Activated CD8-positive, alpha-beta memory T cell treated with anti-CD3 and anti-CD28 coated beads, Interleukin-2, amount 50 U/mL, for 4 hours (primary cell): ENCODE results near the gene YIF1A.
"Not testable (repeated sequence)": the region's sequence is repeated elsewhere in the genome, so short reads cannot be mapped to it uniquely, and the experiment has no call there.

Experiments
- DNase-seq: peaks from one replicate; pipeline ENCODE4 v3.0.0-alpha.2; 2020

Gene YIF1A

DNA sequence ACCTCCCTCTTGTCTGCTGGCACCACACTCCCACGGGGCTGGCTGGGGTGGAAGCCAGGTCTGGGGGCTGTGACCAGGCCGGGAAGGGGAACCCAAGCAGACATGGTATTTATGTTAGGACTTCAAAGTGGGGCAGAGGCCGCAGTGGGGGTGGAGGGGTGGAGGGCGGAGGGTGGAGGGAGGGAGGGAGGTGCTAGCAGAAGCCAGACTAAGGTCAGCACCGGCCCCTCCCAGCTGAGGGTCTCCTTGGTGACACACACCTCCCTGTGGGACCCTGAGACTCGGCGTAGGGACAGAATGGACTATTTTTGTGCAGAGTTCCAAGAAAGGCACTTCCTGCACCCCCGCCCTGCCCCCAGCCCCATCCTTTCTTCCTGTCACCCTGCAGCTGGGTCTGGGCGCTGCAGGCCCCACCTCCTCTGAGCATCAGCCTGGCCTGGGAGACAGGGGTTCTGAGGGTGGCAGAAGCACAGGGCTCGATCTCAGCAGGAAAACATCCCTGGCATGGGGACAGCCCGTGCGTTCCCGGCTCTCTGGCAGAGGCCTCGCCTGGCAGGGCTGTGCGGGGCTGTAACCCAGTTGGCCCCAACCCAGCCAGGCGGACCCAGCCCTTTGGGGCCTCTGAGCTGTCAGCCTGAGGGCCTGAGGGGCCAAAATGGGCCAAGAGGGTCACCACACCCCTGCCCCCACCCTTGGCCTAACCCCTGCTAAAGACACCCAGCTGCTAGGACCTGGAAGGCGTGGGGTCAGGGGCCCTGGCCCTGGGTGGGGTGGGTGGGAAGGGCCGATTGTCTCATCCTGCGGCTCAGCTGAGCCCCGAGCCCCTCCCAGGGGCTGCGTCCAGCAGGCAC, 37.5 kb upstream of the YIF1A start:
- no peak for DNase-seq

DNA sequence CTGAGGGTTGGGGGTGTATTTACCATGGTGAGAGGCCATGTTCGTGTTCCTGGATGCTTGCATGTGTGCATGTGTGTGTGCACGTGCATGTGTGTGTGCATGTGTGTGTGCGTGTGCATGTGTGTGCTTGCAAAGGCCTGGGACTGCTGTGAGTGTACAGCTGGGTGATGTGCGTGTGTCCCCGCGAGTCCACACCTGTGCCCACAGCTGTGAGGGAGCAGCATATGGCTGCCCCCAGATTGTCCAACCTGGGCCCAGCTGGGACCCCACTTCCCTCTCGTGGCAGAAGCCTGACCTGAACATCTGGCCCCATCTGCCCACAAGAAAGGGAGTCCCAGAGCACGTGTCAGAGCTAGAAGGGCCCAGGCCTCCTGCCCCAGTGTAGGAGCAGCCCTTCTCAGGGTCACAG, 36.3 kb upstream of the YIF1A start:
- no peak for DNase-seq

- DNase-seq, result no peak
These were observed 35.7 kb upstream of the YIF1A start for GRCh38 chr11:66324664-66325063.

DNA sequence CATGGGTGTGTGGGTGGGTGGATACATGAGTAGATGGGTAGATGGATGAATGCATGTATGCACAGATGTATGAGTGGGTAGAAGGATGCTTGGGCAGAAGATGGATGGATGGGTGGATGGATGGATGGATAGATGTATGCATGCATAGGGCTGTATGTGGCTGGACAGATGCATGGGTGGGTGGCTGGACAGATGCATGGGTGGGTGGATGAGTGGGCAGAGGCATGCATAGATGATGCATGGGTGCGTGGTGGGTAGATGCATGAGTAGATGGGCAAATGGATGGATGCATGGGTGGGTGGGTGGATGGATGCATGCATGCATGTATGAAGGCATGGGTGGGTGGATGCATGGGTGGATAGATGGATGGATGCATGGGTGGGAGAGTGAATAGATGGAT, 34.7 kb upstream of the YIF1A start:
- DNase-seq, result no peak

DNA sequence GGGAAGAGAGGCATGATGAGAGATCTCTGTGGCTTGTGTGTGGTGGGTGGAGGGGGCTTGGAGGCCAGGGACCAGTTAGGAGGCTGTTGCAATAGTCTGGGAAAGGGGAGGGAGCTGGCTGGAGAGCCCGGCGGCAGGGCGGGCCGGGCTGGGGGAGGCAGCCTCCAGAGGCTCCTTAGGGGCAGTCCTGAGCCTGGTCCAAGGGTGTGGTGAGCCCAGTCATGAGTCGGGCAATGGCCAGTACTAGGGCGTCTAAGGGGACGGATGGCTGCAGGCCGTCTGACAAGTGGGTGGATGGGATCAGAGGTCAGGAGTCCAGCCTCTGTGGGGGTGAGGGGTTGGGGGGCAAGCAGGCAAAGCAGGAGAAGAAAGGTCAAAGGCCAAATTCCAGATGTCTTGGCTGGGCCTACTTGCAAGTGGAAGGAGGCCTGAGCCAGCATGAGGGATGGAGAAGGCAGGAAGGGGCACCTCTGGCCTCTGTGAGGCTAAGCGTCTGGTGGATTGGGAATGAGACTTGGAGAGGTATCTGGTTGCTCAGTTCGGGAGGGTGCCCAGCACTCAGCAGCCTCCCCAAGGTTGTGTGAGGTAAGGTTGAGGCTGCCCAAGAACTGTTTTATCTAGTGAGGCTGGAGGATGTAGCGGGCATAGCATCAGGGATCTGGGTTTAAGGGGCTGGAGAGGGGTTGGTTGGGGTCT, 33.9 kb upstream of the YIF1A start:
- DNase-seq, result no peak

- no peak for DNase-seq
These were observed 32.7 kb upstream of the YIF1A start for GRCh38 chr11:66321606-66322005.

DNA sequence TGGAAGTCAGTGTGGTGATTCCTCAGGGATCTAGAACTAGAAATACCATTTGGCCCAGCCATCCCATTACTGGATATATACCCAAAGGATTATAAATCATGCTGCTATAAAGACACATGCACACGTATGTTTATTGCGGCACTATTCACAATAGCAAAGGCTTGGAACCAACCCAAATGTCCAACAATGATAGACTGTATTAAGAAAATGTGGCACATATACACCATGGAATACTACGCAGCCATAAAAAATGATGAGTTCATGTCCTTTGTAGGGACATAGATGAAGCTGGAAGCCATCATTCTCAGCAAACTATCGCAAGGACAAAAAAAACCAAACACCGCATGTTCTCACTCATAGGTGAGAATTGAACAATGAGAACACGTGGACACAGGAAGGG, 31.8 kb upstream of the YIF1A start:
- DNase-seq, result not testable (repeated sequence)

DNA sequence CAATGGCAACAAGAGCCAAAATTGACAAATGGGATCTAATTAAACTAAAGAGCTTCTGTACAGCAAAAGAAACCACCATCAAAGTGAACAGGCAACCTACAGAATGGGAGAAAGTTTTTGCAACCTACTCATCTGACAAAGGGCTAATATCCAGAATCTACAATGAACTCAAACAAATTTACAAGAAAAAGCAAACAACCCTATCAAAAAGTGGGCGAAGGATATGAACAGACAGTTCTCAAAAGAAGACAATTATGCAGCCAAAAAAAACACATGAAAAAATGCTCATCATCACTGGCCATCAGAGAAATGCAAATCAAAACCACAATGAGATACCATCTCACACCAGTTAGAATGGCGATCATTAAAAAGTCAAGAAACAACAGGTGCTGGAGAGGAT, 31.3 kb upstream of the YIF1A start:
- DNase-seq, result not testable (repeated sequence)

DNA sequence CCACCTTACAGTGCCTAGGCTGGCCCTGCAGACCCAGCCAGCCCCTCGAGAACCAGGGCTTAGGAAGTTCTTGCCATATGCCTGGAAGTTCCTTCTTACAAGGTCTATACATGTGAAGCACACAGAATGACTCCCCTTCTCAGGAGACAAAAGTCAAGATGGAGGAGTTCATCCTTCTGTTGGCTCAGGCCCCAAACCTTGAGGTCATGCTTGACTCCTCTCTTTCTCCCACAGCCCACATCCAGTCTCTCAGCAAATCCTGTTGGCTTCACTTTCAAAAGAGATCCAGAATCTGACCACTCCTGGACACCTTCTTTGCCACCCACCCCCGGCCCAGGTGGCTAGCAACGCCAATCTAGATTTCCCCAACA, 29.6 kb upstream of the YIF1A start:
- no peak for DNase-seq

DNA sequence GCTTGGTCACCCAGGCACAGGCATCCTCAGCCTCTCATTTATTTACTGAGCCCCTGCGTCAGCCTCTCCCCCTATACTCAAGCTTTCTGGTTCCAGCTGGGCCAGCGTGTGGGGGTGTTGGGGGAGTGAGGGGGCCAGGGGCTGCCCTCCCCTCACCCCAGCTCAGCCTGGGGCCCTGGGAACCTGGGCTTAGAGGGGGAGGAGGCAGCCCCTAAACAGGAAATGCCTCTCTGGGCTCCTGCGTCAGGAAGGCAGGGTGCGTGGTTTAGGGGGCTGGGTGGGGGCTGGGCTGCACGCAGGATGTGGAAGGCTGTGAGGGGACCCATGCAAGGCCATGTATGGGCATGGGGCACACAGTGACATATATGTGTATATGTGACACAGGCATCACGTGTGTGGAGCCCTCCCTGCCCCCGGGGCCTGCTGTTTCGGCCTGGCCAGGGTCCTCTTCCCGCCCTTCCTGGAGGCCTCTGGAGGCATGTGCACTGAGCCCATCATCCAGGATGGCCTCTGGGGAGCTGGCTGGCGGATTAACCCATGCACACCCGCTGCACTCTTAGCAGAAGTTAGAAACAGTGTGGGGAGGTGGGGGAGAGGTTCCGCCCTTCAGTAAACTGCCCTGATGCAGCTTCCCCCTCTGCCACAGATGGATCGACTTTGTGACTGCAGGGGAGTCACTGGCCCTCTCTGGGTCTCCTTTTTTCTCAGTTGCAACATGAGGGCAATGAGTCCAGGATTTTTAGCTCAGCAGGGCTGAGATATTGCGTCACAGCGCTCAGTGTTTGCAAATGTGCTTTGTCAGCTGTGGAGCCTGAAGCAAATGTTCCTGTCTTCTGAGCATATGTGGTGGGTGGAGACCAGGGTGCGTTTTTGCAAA, 29.0 kb upstream of the YIF1A start:
- peak; percentile 50 for DNase-seq

- peak; percentile 45 for DNase-seq
These were observed 28.4 kb upstream of the YIF1A start for GRCh38 chr11:66317322-66317722.

DNA sequence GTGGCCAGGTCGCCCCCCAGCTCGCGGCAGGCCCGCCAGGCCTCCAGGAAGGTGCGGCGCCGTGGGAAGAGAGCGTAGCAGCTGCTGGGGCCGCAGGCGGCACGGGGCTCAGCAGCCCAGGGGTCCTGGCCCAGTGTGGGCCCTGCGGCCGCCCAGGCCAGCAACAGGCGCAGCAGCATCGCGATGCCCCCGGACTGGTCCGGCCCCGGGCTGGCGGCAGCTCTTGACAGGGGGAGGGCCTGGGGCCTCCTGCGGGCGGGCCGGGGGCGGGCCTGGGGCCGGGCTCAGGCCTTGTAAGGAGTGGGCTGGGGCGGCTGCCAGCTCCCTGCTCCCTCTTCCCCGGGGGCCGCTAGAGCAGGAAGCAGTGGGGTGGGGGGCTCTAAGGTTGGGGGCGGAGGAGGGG, 27.9 kb upstream of the YIF1A start, which contains the start of gene CD248:
TSS of gene CD248 (minus strand) at position 196 of the 403 bp plus-strand sequence. CDS start at position 179, 17 bp downstream.
- DNase-seq, result no peak

GRCh38 chr11:66315921-66316811, 27.2 kb upstream of the YIF1A start:
- no peak for DNase-seq

DNA sequence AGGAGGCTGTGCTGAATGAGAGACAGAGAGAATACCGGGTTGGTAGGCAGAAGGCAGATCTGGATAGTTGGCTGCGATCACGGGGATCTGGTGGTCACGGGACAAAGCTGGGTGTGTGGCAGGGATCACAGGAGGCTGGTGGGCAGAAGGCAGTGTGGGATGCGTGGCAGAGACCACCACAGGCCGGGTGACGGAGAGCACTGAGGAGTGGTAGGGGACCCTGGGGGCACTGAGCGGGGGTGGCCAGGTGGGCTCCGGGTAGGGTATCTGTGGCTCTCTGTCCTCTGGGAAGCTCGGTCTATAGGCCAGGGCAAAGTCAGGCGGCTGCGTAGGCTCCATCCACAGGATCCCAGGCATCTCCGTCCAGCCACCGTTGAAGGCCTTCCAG, 26.5 kb upstream of the YIF1A start:
- no peak for DNase-seq

DNA sequence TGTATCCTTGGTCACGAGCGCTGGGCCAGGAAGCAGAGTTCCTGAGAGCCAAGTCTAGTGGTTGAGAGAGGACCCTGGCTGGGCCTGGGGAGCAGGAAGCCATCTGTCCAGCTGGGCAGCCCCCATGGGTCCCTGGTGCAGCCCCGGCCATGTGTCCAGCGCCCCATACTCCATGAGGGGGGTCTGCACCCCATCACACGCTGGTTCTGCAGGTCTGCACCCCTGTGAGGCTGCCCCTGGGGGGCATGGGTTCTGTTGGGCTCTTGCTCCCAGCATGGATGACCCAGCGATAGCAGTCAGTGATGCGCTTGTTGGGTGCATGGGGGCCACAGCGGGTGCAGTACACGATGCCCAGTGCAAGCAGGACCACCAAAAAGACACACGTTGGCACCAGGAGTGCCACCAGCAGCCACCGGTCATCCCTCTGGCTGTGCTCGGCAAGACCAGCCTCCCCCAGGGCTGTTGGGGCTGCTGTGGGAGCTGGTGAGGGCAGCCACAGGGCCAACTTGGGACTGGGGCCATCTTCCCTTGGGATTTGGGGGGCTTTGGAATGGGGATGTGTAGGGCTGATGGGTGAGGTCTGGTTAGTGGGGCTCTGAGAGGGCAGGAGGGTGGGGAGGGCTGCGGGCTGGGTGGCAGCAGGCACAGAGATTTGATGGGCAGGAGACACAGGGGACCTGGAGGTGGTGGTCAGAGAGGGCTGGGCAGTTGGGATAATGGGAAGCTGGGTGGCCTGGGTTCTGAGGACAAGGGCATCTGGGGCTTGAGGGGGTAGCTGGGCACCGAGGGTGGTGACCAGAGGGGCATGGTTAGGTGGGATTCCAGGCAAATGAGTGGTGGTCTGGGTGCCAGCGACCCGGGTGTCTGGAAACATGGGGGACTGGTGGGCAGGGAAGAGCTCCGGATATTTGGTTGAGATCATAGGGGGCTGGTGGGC, 25.9 kb upstream of the YIF1A start:
- DNase-seq, result no peak

DNA sequence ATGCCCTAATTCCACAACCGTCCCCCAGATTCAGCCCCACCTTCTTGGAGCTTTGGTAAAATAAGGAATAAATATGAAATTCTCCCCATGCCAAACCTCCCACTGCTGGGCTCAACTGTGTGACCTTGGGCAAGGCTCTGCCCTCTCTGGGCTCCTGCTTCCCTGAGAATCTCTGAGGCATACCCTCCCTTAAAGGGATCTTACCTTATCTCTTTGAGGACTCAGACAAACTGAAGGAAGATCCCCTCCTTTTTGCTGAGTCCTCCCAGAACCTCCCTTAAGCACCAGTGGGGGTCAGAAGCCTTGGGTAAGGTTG, 25.2 kb upstream of the YIF1A start:
- DNase-seq, result no peak

DNA sequence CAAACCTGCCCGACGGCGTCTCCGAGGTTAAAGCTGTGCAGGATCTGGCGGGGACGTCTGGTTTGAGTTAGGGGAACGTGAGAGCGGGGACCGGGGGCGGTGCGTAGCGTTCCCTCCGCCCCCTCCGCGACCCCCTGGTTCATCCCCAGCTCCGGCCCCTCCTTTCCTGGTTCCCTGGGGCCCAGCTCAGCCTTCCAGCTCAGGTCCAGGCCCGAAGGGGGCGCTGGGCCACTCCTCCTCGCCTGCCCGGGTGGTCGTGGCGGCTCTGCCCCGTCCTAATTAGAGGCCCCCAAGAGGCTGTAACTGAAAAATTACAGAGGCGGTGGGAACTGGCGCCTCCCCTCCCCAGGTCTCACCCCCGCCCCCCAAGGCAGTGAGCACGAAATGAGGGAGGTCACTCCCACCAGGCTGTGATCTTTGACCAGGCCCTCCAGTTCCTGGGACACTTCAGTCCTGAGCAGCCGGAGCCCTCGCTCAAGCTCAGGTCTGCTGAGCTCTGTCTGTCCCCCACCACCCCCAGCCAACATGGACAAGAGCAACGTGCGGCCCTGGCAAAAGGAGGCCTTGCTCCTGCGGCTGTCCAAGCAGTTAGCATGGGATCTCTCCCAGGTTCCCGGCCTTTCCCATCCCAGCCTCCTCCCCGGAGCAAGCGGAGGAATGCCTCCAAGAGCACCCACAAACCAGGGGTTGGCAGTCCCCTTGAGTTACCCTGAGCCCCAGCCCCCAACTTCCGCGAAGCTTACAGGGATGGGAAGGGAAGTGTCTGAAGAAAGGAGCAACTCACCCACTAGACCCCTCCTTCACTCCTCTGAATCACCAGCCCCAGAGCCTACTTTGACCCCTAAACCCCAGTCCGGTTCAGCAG, 24.6 kb upstream of the YIF1A start:
- no peak for DNase-seq

DNA sequence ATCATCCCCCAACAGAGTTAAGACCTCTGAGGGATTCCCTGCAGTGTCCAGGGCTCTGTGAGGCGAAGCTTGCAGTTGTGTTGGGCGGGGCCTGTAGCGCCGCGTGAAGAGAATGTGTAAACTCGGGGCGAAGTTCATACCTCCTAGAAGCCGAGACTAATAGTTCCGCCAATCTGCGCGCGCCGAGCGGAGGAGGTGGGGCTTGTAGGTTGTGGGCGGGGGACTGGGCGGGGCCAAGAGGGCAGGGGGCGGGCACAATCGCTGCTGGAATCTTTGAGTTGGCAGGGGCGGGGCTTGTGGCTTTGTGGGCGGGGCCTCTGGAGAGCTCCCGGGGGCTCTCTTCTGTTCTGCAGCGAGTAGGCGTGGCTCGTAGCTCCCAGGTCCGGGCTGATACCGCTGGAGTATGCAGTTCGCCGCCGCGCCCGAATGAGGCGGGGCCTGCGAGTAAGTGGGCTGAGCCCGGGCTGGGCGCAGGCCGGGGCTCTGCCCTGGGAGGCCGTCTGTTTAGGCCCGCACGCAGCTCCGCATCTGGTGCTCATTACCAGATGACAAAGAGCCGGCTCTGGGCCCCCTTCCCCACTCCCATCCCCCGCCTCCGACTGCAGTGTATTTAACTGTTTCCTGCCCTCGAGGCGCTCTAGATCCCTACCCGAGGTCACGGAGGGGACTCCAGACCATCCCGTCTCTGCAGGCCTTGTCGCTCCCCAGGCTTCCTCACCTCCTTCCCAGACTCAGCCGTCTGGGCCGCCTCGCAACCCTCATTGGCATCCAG, 23.8 kb upstream of the YIF1A start:
- DNase-seq, result peak; percentile 97

GRCh38 chr11:66311965-66312548, 23.1 kb upstream of the YIF1A start:
- DNase-seq, result peak; percentile 99
